A549 (cell line): ENCODE measurements around the gene REPS2.

Experiments used
- CTCF ChIP-seq: fragments of >200 bp; sonication (Bioruptor Twin); formaldehyde crosslinking; IDR thresholded peaks from 3 replicates; pipeline ENCODE4 v1.5.1; 2016
- EP300 ChIP-seq, 2 experiments: fragments of >200 bp; sonication (Bioruptor Twin); formaldehyde crosslinking; IDR thresholded peaks; 2 replicates in 1 of 2; 3 replicates in 1 of 2; pipeline ENCODE4 v1.6.1; 2016 to 2017
- ESRRA ChIP-seq: fragments of 150-350 bp; IDR thresholded peaks from 2 replicates; pipeline ENCODE4 v1.6.1; 2014; ENCODE audit warnings: mild to moderate bottlenecking, low read length, borderline replicate concordance
- HEYL ChIP-seq: fragments of 250-450 bp; sonication (Bioruptor Pico); IDR thresholded peaks from 2 replicates; pipeline ENCODE4 v1.8.0; 2021; ENCODE audit warnings: mild to moderate bottlenecking, moderate library complexity
- HMGXB4 ChIP-seq: fragments of 250-450 bp; sonication (Bioruptor Pico); IDR thresholded peaks from 2 replicates; pipeline ENCODE4 v1.5.0; 2021; ENCODE audit warnings: mild to moderate bottlenecking, moderate library complexity, borderline replicate concordance
- JUNB ChIP-seq: fragments of >200 bp; sonication (Bioruptor Twin); formaldehyde crosslinking; IDR thresholded peaks from 2 replicates; pipeline ENCODE4 v1.6.1; 2016
- KDM5A ChIP-seq: fragments of 200-600 bp; sonication (generic); IDR thresholded peaks from 2 replicates; pipeline ENCODE4 v1.6.1; 2016; ENCODE audit warnings: antibody characterized with exemption, mild to moderate bottlenecking
- MAZ ChIP-seq: fragments of 150-350 bp; IDR thresholded peaks from 2 replicates; pipeline ENCODE4 v1.6.1; 2014; ENCODE audit warnings: antibody characterized with exemption, low read depth, low read length, borderline replicate concordance
- POLR2A ChIP-seq: IDR thresholded peaks from 2 replicates; pipeline ENCODE4 v1.6.1; 2012; ENCODE audit warnings: mild to moderate bottlenecking, low read length
- POLR2AphosphoS2 ChIP-seq: conservative IDR thresholded peaks from 2 replicates; pipeline ENCODE4 v1.6.1; 2012; ENCODE audit warnings: low read length, improper control_type of control experiment, inconsistent platforms
- ZNF302 ChIP-seq: fragments of 250-450 bp; sonication (Bioruptor Pico); IDR thresholded peaks from 2 replicates; pipeline ENCODE4 v1.9.0; 2021; ENCODE audit warnings: inconsistent platforms, mild to moderate bottlenecking, moderate library complexity

GRCh38 chrX:17095161-17095560, 148.7 kb downstream of the REPS2 start:
- no peak for TF ChIP-seq CTCF
- TF ChIP-seq KDM5A: no peak
- TF ChIP-seq MAZ: no peak
- no peak for TF ChIP-seq ESRRA
- TF ChIP-seq POLR2A: no peak
- no peak for TF ChIP-seq ZNF302
- TF ChIP-seq EP300 (IDR thresholded peaks at IDR 0.05): no peak
- TF ChIP-seq HEYL: no peak
- no peak for TF ChIP-seq HMGXB4
- no peak for TF ChIP-seq POLR2AphosphoS2
- TF ChIP-seq JUNB: no peak
